ENCODE data around the gene THAP11.

- TF ChIP-seq CTCF (IDR thresholded peaks at IDR 0.05; ENCODE audit: poor library complexity, severe bottlenecking) (no peak), EP300 (conservative IDR thresholded peaks at IDR 0.05; ENCODE audit: poor library complexity, severe bottlenecking) (no peak), MXI1 (conservative IDR thresholded peaks at IDR 0.05; ENCODE audit: poor library complexity, severe bottlenecking) (peak; percentile 11), REST (IDR thresholded peaks at IDR 0.05; ENCODE audit: borderline replicate concordance) (no peak), POLR2AphosphoS5 (IDR thresholded peaks at IDR 0.05) (no peak), EZH2 (IDR thresholded peaks at IDR 0.05; ENCODE audit: borderline replicate concordance, insufficient read depth, low read length, poor library complexity, severe bottlenecking) (no peak), RAD21 (conservative IDR thresholded peaks at IDR 0.05) (no peak)
These were observed 1.2 kb downstream of the THAP11 start for GRCh38 chr16:67843343-67843765.

All from neural cell (in vitro differentiated cells).